NOMO-1 treated with dmso at 0.1 percent for 144 hours (cell line): ENCODE data around the gene OTUD5.

Experiments used
- DNase-seq: peaks from one replicate; lab custom pipeline; 2025; ENCODE audit not compliant: unreplicated experiment; lab: John Stamatoyannopoulos, UW

The OTUD5 gene

DNA sequence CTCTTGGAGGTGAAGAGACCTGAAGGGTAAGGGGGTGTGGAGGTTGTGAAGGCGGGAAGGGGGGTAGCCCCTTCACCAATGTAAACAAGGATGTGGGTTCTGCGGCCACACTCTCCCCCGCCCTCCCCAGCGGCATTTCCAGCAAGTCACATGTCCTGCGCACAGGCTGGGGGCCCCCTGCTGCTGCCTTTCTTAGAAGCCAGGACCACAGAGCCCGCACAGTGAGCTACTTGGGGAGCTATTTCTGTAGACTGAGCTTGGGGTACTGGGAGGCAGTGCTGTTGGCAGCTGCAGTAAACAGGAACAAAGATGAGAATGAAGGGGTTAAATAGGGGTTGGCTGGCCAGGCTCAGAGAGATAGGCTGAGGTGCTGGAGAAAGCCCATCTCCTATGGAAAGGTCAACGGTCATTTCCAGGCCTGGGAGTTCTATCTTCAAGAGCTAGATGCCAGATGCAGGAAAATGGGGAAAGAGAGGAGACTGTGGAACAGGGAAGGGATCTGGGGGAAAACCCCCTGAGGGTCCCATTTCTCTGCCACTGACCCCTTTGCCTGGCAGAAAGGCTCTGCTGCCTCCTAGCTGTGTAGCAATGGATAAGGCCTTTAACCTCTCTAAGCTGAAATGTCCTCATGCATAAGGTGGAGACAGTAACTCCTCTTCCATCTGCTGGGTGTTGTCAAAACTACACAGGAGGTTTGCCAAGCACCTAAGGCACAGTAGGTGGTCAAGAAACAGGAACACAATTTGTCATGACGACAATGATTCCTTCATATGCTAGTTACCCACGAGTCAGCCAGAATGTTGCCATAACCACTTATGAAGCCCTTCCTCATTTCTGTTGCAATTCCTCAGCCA lies 20.1 kb downstream of the OTUD5 start:
- peak; percentile 40 for DNase-seq

DNA sequence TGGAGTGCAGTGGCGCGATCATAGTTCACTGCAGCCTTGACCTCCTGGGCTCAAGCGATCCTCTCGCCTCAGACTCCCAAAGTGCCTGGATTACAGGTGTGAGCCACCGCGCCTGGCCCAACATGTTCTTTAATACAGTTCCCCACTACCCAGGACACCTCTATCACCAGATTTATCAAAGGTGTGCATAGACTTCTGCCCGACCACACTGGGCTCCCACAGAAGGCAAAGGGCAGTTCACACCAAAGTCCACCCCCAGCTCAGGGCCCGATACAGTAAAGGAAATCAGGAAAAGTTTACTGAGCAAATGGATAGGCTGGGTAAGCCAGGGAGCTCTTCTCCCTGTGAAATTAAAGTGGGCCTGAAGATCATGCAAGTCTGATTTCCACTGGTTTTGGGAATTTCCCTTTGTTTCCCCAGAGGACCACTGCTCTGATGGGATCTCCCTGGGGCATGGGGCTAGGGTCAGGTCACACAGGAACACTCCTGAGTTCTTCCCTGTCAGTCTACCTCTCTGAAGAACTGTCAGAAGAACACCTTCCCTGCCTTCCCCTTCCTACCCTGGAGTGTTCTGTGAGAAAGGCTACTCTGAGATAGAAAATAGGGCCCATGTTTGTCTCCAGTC lies 20.9 kb downstream of the OTUD5 start:
- DNase-seq = no peak

DNA sequence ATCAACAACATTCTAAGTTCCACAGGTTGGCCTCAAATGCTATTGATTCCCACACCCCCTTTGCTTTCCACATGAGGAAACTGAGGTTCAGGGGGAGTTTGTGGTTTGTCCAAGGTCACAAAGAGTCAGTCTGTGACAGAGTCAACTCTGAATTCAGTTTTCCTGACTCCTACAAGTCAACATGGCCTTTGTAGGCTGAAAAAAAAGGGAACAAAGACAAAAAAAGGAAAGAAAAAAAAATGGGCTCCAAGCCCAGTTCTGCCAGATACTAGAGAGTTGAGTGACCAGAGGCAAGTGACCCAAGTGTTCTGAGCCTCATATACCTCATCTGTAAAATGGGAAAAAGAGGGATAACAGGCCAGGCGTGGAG lies 22.1 kb downstream of the OTUD5 start:
- no peak for DNase-seq

DNA sequence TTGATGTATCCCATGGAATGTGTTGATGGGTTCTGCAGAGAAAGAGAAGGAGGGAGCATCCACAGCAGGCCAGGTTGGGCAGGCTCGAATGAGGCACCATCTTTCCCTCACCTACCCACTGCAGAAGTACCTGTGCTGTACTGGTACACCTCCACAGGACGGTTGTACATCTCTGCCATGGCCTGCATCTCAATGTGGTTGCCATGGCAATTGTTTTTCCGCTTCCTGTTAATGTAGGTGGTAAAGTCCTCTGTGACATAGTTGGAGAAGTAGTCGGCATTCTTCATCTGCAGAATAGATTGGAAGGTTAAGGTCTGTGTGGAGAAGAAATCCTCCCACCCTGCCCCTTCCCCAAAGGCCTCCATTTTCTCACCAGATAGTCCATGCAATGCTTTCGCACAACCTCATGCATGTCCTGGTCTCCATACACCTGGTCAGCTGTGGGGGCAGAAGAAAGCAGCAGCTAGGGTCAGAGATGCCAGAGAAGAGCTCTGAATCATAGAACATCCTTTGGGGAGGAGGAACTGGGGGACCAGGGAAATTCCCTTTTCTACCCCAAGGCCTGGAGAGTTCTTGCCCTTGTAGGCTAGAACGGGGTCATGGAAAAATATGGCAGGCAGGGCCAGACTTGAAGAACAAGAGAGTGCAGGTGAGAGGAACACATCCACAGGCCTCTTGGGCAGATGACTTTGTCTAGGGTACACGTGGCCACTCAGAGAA lies 22.7 kb downstream of the OTUD5 start:
- no peak for DNase-seq

DNA sequence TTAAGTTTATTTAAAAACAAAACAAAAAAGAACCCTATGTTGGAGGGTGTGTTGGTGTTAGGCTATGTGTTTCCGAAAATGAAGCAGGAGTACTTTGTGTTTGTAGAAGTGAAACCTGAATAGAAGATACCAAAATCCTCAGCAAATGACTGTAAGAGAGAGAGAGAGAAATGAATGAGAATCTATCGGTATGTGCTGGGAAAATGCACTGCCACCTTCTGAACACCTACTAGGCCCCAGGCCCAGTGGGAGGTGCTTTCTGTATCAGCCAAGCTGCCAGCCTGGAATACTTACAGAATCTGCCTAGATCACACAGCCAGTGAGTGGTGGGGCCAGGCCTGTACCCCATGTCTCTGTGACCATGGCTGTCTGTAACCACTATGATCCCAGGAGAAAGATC lies 23.6 kb downstream of the OTUD5 start:
- DNase-seq = no peak

DNA sequence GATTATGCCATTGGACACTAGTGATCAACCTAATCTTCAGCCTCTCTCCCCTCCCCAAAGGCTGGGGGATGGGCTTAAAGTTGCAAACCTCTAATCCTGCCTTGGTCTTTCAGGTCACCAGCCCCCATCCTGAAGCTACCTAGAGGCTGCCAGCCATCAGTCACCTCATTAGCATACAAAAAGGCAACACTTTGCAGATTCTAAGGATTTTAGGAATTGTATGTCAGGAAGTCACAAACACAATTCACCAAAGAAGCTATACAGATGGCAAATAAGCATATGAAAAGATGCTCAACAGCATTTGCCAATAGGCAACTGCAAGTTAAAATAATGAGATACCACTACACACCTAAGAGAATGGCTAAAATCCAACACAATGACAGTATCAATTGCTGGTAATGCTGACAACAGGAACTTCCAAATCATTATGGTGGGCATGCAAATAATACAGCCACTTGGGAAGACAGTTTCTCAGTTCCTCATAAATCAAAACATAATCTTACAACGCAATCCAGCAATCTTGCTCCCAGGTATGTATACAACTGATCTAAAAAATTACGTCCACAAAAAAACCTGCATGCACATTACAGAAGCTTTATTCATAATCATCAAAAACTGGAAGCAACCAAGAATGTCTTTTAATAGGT lies 29.5 kb downstream of the OTUD5 start:
- DNase-seq = no peak

DNA sequence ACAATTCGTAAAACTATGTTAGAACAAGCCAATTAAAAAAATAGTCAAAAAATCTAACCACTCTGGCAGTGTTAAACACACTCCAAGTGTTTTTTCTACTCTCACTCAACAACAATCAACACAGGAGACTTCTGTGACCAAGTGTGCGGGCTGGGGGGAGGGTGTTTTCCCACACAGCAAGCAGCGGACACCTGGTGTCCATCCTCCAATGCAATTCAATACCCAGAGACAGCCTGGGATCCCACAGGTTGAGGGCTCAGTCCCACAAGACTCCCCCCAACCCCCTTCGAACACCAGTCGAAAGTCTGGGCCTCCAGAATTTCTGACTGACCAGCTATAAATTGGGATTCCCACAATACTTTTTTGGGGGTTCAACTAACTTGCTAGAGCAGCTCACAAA lies 30.3 kb downstream of the OTUD5 start:
- DNase-seq = no peak

DNA sequence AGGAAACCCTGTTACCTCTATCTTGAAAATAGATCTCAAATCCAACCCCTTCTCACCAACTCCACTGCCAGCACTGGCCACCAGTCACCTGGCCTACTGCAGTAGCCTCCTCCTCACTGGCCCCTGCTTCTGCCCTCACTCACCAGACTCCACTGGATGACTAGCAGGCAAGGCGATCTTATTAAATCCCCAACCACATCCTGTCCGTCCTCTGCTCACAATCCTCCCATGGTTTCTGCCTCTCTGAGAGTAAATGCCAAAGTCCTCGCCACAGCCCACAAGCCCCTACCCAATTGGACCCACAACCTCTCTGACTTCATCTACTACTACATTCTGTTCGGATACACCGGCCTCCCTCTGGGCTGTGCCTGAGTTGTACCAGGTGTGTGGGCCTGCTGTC lies 33.1 kb downstream of the OTUD5 start:
- DNase-seq = no peak

DNA sequence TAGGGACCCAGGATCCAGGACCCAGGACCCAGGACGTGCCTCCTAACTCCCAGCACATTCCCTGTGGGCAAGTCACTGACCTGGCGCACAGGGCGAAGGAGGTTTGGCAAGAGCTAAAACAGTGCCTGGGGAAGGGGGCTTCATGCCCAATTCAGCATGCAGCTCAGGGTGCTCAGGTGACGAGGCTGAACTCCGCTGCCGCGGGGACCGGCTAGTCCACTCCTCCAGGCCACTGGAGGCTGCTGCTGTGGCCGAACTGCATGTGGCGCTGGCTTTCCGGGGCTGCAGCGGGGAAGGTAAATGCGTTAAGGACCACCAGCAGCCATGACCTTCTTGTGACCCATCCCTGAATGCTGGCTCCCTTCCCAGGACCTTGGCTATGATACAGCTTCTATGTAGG lies 33.6 kb downstream of the OTUD5 start:
- DNase-seq = no peak

DNA sequence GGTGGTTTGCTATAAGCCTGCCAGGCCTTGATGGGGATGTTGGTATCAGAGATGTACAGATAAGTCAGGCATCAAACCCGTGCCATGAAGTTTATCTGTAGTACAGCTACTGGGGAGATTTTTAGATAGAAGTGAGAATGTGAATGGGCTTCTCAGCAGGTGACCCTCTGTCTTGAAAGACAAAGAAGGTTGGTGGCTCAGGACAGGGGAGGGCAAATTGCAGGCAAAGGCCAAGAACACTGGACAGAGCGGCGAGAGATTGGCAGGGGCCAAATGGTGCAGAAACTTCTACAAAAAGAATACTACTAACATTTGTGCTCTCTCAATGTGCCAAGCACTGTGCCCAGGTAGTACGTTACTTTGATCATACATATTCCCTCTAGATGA lies 36.7 kb downstream of the OTUD5 start:
- no peak for DNase-seq

DNA sequence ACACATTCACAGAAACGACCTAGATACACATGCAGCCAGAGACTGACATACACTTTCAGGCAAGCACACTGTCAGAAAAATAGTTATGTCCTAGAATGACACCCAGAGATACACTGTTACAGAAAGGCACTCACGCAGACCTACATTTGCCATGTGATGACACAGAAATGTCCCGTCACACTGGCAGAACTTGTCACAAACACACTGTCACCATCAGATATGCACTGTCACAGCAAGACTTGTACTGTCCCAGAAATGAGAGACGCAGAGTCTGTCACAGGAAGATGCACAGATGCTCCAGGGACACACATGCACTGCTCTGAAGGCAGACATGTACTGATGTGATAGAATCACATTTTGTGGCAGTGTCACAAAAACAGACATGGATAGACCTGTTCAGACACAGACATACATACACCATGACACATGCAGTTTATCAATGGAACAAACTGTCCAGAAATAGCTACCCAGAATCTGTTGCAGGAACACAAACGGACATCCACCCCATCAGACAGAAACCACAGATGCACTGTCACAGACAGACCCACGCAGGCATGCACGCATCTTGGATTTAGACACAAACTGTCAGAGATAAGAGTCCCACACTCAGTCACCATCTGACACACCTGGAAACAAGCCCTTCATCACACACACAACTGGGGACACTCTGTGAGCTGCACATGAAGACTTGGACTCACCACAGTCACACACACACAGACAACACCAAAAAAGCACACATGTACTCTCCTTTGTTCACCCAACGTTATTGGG lies 37.3 kb downstream of the OTUD5 start:
- DNase-seq = no peak

DNA sequence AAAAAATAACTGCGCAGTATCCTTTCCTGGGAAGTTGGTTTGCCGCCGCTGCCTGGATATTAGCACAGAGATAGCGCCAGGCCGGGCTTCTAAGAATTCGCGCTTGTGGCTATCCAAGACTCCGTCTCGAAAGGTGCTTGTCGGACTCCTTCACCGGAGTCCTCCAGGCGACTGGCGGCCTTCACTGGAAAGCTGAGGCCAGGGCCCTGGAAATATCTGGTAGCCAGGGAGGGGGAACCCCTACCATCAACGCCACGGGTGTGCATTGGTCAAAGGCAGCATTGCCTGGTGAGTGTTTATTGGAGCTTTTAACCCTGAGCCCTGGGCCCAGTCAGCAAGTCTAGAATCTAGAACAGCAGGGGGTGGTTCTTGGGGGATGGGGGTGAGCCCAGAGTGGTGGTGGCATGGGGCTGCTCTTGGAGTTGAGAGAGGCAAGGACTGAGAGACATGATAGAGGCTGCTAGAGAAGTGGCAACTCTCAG lies 38.0 kb downstream of the OTUD5 start:
- DNase-seq = no peak

DNA sequence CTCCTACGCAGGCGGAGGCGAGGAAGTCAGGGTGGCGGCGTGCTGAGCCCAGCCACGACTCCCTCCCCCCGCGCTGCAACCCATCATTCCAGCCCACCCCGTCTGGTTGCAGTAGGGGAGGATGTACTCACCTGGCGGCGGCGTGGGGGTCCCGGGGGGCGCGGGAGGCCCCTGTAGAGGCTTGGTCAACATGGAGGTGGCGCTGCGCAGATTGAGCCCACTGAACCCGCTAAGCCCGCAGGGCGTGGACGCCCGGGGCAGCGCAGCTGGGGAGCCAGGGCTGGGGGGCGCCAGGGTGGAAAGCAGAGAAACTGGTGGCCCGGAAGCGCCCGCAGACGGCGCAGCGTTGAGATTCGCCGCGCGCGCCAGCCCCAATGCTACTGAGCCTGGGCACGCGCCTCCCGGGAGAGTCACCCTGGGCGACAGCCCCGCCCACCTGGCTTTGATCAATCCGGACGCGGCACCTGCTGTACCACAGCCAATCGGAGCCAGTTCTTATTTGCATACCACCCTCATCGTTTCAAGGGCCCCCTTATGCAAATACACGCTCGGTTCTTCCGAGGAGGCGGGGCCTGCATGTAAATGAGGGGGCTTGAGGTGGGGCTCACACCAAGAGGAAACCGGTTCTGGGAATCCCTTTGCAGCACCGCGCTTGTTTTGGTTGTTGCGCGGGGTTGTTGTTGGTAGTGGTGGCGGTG lies 38.6 kb downstream of the OTUD5 start, which contains the start of gene PIM2:
Gene PIM2 (minus strand): TSS at position 382 of the 698 bp plus-strand sequence. CDS start 190 bp downstream, at position 192.
- DNase-seq = peak; percentile 90

DNA sequence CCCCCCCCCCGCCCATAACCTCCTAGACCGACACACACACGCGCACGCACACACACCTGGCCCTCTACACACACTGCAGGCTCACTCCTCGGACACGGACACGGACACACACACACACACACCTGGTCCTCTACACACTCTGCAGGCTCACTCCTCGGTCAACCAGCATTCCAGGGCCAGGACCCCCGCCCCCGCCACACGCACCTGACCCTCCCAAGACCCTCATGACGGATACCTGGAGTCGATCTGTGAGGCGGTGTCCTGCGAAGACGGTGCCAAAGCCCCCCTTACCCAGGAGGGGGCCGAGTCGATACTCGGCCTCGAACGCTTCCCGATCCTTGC lies 39.1 kb downstream of the OTUD5 start:
- no peak for DNase-seq

DNA sequence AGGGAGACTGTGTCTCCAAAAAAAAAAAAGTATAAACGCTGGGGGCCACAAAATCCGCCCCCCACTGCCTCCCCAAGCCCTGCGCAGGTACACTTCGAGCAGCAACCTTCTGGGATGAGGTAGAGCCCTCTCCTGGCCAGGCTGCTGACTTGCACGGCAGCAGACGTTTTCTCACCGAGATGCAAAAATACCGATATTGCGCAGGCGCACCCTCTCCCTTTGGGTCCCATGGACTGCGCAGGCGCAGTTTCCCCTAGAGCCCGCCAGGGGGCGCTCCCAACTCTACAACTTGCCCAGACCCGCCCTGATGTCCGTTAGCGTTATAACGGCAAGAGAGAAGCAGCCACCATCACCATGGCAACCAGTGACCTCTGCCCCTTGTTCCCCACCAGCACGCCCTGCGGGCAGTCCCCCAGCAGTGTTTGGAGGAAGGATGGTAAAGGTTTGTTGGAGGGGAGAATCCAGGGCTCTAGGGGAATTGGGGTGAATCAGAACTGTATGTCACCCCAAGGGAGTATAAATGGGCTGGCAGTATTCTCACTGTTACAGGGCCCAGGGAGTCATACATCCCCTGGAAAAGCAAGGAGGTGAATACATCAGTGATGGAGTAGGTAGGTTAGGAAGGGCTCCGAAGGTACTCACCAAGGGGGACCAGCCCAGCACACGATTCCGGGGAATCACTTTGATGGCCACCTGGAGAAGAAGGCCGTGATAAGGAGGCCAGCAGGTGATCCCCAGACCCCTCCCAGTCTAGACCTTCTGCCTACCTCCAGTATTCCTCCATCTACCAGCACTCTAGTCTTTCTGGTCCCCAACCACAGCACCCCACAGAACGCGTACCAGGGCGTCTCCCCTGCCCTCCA lies 40.0 kb downstream of the OTUD5 start:
- DNase-seq = peak; percentile 81

DNA sequence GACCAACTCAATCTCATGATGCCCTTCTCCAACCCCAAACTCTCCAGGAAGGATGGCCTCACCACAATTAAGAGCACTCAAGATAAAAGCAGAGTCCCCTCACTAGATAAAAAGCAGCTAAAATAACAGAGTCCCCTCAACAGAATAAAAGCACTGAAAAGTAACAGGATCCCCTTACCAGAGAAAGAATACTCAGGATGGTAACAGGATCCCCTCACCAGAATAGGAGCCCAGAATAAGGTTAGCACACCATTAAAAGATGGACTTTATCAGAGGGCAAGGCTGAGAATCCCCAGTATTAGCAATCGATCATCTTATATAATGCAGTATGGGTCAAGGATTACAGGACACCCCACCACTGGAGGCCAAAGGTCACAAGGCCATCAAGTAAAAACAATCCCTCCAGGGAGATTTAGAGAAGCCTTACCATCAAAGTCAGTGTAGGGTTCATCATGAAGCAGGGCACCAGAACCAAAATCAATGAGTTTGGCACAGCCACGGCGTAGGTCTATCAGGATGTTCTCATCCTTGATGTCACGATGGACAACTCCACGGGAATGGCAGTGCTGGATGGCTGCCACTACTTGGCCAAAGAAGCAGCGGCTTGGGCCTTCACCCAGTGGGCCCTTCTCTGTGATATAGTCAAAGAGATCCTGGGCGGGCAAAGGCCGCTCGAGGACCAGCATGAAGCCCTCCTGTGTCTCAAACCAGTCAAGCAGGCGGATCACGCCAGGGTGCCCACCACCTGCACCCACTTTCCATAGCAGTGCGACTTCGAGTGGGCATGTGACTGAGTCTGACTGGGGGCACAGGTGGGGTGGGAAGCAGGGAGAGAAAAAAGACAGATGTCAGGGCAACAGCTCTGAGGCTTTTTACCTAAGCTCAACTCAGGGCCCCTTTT lies 42.6 kb downstream of the OTUD5 start:
- DNase-seq = no peak

DNA sequence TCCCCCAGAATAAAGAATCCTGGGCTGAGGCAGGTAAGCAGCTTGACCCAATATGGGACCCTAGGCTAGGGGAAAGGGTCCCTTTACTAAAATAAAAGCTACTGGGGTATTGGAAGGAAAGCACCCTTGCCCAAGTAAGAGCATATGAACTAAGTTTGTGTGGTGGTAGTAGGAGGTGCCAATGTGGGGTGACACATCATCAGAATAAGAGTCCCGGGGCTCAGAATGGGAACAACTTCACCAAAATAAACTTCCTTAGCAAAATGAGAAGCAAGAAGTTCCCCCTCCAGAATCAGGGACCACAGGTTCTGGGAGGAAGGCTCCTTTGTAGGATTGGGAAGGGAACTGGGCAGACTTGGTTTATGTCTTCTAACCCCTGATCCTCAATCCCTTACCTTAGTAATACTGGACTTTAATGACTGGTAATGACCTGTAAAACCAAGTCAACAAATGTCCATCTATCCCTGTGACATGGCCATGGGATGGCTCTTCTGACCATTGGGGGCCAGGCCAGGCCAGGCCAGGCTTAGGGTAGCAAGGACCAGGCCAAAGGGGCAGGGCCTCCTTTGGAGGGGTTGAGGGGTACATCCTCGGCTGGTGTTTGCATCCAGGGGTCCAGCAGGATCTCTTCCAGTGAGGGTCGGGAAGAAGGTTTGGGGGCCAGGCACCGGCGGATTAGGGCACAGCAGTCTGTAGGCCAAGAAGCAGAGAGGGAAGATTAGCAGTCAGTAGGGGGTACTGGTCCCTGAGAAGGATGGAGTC lies 43.6 kb downstream of the OTUD5 start:
- DNase-seq = no peak
